Body of pancreas (tissue), 4 donors: ENCODE results near the gene ABCC4.

Source experiments
- POLR2A ChIP-seq, 3 donors: fragments of 450-650 bp; IDR thresholded peaks; one replicate each; pipeline ENCODE4 v1.6.1; 2016; ENCODE audit warnings: antibody characterized with exemption in 3 of 3, mild to moderate bottlenecking in 2 of 3
- TF ChIP-seq, protein P1 (sequence below), 7 experiments: fragments of 450-650 bp in 4 of 7; fragments of 200-600 bp in 3 of 7; sonication (generic) in 3 of 7; IDR thresholded peaks; one replicate each; pipeline ENCODE4 v1.5.1; 2016 to 2019; ENCODE audit warnings: antibody characterized with exemption in 7 of 7

DNA sequence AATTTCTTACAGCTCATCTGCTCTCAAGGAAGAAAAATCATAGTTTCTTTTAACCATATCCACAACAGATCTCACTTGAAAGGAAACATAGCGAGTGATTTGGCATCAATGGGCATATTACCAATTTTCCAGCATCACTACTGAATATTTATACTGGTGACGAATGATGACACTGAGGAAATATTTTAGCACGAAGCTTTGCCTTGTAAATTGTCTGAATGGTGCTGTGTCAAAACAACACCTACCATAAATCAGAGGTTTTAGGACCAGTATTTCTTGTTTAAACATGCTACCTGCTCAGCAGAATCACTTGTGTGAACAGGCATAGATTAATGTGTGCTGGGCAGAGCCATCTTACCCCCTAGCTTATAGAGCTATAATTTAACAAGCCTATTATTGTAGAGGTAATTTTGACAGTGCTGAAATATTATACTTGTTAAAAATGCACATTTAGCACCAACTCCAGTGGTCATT, 146.8 kb downstream of the ABCC4 start:
- TF ChIP-seq, protein P1, sequence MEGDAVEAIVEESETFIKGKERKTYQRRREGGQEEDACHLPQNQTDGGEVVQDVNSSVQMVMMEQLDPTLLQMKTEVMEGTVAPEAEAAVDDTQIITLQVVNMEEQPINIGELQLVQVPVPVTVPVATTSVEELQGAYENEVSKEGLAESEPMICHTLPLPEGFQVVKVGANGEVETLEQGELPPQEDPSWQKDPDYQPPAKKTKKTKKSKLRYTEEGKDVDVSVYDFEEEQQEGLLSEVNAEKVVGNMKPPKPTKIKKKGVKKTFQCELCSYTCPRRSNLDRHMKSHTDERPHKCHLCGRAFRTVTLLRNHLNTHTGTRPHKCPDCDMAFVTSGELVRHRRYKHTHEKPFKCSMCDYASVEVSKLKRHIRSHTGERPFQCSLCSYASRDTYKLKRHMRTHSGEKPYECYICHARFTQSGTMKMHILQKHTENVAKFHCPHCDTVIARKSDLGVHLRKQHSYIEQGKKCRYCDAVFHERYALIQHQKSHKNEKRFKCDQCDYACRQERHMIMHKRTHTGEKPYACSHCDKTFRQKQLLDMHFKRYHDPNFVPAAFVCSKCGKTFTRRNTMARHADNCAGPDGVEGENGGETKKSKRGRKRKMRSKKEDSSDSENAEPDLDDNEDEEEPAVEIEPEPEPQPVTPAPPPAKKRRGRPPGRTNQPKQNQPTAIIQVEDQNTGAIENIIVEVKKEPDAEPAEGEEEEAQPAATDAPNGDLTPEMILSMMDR (IDR thresholded peaks at IDR 0.05): no peak
- TF ChIP-seq POLR2A (IDR thresholded peaks at IDR 0.05): no peak
